NCI-H510A treated with DMSO at 0.1 percent for 48 hours (cell line): ENCODE data around the gene SH3BP2.

ENCODE experiments used
- DNase-seq: peaks from one replicate; lab custom pipeline; 2025; lab: John Stamatoyannopoulos, UW

The SH3BP2 gene, protein sequence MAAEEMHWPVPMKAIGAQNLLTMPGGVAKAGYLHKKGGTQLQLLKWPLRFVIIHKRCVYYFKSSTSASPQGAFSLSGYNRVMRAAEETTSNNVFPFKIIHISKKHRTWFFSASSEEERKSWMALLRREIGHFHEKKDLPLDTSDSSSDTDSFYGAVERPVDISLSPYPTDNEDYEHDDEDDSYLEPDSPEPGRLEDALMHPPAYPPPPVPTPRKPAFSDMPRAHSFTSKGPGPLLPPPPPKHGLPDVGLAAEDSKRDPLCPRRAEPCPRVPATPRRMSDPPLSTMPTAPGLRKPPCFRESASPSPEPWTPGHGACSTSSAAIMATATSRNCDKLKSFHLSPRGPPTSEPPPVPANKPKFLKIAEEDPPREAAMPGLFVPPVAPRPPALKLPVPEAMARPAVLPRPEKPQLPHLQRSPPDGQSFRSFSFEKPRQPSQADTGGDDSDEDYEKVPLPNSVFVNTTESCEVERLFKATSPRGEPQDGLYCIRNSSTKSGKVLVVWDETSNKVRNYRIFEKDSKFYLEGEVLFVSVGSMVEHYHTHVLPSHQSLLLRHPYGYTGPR

DNA sequence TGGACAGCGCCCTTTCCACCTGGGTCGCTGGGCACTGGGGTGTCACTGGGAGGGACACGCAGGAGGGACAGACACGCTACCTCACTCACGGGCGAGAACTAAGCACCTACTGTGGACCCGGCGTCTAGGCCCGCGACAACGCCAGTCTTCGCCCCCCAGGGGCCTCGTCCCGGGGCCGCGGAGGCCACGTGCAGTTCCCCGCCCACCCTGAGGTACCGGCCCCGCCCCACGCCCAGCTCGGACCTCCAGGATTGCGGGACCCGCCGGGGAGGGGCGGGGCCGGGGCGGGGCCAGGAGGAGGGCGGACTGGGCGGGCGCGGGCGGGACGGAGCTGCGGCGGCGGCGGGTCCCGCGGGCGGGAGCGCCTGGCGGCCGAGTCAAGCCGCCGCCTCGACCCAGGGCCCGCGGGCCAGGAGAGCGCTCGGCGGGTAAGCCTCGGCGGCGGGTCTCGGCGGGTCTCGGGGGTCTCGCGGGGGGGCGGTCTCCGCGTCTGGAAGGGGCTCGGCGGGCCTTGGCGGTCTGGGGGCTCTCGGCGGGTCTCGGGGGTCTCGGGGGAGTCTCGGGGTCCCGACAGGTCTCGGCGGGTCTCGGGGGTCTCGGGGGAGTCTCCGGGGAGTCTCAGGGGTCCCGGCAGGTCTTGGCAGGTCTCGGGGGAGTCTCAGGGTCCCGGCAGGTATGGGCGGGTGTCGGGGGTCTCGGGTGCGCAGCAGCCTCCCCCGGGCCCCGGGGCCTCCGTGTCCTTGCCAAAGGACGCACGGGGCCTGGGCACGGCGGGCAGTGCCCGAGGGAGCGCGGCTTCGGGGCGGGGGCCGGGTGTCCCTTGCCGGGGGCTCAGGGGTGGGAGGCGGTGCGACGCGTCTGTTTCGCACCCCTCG, at the start of gene SH3BP2:
TSS of gene SH3BP2 (plus strand) at position 375 of the 875 bp plus-strand sequence. CDS start 27,533 bp downstream, outside the sequence.
- DNase-seq, result no peak

DNA sequence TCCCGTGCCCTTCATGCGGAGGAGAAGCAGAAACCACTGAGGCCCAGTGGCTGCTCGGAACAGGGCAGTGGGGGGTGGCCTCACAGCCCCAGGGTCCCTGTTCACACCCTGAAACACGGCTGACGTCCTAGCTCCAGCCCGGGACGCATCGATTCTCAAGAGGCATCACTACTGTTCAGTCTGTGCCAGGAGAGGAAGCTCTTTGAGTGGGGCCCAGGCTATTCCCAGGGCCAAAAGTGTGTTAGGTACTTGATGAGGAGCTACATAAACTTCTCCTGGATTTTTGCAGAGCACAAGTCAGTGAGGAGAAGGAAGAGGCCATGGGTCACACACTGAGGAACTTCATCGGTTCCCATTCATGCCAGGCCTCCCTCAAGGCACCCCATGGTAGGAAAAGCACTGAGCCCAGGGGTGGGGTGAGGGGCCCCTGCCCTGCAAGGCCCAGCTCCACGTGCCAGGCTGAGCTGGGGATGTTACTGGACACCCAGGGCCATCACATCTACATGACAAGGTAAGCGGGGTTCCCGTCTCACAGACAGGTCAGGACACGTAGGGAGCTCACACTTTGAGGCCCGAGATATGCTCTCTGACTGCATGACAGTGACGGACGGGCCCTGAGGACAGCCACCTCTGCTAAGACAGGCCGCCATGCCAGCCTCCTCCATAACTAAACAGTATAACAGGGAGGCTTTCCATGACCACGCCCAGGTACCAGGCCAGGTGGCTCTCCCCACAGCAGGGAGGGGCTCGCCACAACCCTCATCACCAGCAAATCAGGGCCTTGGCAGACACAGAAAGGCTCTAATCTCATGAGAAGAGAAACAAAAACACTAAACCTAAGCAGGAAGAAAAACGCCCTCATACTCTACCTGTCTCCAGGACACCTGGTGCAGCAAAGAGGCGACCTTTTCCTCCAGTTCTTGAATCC, 49.1 kb upstream of the SH3BP2 start:
- DNase-seq, result peak; percentile 39

DNA sequence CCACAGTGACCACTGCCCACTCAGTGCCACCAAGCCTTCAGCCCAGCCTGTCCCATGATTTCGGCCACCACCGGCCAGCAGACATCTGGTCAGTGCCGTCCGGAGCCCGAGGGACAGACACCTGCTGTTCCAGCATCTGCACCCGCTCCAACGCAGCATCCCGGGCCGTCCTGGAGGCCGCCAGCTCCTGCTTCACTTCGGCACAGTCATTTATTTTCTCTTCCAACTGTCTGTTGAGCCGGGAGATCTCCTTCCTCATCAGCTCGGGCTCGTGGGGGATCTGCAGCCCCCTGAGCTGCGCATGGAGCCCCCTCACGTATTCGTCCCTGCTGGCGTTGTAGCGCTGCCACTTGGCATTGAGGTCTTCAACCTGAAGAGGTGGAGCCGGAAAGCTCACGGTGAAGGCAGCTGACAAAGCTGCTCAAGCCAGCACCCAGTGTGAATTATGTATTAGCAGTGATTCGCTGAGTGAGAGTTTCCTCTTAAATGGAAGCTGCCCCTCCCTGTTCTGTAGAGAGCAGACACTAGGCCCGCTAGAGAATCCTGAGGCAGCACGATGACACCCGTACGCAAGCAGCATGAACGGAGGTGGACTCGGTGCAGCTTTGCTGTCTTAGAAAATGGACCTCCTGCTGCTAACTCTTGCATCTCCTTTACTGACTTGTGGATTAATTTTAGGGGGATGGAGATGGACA, 48.2 kb upstream of the SH3BP2 start:
- no peak for DNase-seq

DNA sequence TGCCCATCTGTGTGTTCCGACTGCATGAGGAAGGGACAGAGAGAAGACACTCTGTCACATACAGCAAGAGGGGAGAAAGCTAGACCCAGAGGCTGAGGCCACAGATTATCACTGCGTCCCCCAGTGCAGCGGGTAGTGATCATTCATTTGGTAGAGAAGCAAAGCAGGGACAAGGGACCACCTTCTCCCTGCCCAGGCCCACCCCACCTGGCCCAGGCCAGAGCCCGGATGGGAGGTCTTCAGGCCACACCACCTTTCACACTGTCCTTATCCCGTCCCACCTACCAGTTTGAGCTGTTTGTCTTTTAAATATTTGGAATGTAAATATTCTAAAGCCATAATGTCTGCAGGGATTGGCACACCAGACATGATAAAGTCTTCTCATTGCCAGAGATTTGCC, 47.4 kb upstream of the SH3BP2 start:
- no peak for DNase-seq

DNA sequence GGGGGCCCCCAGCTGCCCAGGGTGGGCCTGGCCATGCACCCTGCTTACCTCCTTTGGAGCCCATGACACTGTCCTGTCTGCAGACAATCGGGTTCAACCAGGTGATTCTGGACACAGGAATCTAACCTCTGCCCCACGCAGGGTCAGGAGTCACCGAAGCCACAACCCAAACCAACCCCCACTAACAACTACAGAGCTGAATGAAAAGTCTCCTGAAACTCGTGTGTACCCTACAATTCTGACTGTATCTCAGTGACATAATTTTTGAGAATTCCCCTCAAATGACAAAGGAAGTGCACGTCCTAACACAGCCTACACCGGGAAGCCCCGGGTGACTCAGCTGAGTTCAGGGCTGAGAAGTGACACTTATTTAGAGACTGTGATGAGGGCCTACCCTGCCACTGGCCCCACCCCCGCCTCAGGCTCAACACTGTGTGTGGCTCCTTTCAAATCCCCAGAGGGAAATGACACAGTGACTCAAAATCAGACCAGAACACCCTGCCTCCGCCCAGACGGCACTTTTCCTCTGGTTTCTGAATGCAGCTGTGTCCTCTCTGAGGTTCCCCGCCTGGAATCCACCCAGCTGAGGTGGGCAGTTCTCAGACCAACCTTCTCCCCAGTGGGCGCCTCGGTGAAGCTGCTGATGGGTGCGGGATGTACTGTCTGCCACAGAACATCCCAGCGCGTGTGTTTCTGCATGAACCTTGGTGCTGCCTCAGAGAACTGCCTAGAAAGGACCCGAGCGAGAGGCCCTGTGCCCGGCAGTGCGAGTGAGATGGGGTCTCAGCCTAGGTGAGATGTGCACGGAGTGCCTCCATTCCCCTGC, 46.7 kb upstream of the SH3BP2 start:
- DNase-seq, result no peak

DNA sequence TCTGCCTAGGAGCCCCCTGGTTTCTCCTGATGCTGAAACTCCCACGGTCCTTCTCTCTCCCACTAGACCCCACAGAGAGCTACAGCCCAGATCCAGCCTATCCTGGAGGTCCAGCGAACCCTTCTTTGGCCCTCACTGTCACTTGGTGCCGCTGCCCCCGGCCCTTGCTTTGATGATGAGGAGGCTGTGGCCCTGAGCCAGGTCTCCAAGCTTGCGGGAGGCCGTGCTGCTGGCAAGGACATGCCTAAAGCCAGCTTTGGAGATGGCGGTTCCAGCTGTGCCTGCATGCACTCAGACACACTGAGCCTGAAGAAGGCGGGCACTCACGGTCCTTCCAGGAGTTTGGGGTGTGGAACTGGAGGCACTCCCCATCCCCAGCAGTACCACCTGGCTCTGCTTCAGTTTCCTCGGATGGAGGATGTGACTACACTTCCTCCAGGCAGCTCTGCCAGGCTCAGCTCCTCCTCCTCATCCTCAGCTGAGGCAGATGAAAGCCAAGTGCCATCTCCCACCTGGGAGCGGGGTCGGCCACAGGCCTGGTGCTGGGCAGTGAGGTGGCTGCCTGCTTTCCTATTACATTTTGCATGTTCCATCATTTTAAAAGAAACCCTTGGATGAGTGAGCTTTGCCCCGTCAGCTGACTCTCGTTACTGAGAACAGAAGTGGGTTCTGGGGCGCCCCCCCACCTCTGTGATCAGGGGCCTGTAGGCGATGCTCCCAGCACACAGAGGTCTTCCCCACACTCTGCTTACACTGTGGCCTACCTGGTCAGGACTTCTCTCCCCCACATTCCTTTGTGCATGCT, 45.8 kb upstream of the SH3BP2 start:
- DNase-seq, result no peak

DNA sequence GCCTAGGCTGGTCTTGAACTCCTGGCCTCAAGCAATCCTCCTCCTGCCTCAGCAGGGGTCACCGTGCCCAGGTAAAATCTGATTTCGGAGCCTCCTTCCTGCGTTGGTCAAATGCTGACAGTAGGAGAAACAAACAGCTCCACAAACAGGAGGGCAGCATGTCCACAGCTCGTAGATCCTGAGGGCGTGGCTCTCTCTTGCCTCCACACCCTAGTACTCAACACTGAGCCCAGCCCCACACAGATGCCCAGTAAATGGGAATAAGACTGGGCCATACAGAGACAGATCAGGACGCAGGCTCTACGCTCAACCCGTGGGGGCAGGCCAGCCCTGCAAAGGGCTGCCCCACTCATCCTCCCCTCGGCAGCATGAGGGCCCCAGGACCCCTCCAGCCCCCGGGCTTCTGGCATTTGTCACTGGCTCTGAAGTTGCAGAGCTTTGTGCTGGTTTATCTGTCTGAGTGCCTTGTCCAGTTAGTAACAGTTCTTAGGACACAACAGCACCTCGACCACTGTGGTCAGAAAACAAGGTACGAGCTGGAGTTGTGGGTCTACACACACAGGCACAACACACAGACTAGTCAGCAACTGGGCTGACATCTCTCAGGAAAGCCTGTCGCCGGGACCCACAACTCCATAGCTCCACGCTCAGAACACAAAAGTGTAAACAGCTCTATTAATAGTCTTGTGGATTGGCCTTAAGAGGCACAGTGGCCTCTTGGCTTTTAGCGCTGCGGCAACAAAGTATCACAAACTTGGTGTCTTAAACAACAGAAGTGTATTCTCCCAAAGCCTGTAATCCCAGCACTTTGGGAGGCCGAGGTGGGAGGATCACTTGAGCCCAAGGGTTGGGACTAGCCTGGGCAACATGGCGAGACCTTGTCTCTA, 41.9 kb upstream of the SH3BP2 start:
- no peak for DNase-seq

DNA sequence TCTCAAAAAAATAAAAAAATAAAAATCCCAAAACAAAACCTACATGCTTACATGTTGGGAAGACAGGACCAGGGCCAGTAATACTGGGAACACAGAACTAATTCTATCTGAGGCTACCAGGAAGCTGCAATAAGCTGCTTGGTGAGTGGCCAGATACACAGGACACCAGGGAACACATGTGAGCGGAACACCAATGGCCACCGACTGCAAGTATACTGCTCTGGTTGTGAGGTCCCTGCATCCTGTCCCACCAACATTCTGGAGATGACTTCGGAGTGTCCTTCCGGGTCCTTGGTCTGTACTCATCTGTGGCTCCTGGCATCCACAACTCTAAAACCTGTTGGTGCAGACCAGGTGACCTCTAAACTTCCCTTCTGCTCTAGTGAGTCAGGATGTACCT, 39.4 kb upstream of the SH3BP2 start:
- no peak for DNase-seq

DNA sequence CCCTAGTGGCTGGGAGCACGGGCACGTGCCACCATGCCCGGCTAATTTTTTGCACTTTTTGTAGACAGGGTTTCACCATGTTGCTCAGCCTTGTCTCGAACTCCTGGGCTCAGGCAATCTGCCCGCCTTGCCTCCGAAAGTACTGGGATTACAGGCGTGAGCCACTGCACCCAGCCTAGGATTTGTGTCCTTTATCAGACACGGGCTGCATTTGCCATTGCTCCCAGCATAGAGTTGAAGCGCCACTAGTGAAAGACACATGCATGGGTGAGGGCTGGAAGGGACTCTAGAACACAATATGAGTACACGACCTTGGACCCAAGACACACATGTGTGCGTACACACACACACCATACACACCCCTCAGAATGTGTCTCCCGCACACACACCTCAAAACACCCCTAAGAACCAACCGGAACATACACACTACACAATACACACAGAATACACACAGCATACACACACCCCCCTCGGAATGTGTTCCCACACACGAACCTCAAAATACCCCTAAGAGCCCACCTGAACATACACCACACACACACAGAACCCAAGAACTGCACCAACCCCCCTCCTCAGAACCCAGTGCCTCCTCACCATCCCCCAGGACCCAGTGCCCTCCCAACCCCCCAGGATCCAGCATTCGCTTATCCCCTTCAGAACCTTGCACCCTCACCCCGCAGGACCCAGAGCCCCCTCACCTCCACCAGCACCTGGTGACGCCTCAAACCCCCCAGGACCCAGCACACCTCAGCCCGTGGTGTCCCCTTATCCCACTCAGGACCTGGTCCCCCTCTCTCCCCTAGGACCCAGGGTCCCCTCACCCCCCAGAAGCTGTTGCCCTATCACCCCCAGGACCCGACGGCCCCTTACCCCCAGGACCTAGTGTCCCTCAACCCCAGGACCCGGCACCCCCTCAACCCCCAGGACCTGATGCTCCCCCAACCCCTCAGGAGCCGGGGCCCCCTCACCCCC, 37.8 kb upstream of the SH3BP2 start:
- DNase-seq, result no peak

DNA sequence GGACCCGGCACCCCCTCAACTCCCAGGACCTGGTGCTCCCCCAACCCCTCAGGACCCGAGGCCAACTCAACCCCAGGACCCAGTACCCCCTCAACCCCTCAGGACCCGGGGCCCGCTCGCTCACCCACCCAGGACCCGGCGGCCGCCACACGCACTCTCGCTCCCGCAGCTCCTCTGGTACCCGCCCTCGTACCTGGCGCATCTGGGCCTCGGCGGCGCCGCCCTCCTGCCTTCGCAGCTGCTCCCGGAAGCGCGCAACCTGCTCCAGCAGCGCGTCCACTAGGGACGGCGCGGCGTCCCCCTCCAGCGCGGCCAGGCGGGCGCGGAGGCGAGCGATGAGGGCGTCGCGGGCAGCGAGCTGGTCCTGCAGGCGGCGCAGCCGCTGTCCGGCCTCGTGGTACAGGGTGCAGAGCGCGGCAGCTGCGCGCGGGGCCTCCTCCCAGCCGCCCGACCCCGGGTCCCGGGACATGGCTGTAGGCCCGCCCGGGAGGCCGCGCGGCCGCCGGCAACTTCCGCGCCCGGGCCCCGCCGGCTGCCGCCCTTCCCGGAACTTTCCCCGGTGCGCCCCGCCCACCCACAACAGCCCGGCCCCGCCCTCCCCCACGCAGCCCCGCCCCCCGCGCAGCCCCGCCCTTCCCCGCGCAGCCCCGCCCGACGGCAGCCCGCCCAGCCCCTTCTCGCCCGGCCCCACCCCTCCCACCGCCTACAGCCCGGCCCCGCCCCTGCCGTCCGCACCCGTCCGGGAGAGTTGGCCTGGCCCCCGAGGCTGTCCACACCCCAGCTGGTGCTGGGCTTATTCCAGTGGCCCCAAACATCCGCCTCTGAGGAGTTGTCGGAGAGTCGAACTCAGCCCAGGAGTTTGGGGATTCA, 36.8 kb upstream of the SH3BP2 start, which contains the start of gene TNIP2:
TSS of gene TNIP2 (minus strand) at position 516 of the 870 bp plus-strand sequence. CDS start at position 469, 47 bp downstream.
- DNase-seq, result peak; percentile 51

DNA sequence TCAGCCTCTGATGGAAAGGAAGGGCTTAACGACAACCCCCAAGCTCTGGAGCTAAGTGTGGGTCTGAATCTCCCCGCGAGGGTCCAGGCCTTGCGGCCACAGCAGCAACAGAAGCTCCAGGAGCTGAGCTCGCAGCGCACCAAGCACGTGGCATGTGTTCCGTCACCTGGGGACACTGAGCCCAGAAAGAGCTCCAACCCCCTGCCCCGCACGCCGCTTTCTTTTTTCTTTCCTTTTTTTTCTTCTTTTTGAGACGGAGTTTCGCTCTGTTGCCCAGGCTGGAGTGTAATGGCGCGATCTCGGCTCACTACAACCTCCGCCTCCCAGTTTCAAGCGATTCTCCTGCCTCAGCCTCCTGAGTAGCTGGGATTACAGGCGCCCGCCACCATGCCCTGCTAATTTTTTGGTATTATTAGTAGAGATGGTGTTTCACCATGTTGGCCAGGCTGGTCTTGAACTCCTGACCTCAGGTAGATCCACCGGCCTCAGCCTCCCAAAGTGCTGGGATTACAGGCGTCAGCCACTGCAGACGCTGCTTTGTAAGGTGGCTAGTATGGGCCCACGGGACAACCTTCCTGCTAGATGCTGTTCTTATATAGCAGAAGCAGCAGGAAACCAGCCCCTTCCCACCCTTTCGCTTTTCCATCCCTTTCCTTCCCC, 36.1 kb upstream of the SH3BP2 start:
- DNase-seq, result no peak

DNA sequence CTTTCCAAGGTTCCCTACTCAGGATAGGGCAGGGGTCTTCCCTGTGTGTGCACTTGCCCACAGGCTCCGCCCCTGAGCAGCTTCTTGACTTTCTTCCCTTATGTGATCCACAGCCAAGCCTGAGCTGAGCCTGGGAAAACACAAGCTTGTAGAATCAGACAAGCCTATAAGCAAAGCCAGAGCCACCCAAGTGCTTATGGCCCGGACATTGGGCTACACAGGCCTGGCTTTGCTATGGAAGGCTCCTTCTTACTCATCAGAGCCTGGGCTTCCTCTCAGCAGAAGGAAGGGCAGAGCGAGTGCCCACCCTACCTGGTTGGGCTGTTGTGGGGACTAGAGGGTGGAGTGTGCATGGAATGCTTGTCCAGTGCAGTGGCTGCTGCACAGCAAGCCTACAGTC, 35.5 kb upstream of the SH3BP2 start:
- no peak for DNase-seq

DNA sequence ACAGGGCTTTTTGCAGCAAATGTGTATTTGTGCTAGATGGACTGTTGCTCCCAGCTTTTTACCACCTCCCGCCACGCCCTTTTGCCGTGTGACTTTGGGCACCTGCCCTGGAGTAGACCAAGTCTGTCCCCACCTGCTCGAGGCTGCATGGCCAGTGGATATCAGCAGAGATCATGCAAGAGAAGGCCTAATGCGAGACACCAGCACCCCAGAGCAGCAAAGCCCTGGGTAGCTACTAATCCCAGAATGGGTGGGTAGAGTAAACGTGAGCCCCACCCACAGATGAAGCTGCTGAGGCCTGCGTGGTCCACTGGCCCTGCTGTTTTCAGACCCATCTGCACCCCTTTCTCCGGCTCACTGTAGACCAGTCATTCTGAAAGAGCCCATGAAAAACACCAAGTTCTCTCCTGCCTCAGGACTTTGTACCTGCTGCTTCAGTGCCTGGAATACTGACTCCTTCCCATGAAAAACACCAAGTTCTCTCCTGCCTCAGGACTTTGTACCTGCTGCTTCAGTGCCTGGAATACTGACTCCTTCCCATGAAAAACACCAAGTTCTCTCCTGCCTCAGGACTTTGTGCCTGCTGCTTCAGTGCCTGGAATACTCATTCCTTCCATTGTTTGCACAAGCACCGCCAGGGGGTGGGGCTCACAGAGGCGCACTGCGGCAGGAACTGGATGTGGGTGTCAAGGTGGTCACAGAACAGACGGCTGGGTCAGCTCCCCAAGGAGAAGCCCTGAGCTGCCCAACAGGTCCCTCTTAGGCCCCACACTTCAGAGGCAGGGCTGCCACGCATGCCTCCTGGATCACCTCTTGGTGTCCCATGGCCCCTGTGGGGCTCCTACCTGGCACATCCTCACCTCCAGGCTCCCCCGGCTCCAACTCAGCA, 31.6 kb upstream of the SH3BP2 start:
- DNase-seq, result peak; percentile 10

DNA sequence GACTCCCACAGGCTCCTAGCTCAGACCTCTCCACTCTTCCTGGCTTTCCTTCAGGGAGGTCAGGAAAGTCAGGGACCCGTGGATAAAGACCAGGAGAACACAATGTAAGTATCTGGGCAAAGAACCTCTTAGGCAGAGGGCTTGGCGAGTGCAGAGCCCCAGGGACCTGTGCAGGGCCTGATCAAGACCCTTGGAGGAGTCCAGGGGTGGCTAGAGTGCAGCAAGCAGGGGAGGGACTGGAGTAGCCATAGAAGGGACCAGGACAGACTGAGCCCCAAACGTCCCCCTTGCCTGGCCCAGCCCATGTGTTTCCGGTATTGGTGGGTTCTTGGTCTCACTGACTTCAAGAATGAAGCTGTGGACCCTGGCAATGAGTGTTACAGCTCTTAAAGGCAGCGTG, 30.8 kb upstream of the SH3BP2 start:
- DNase-seq, result no peak
